Endothelial cell of umbilical vein (primary cell): ENCODE results near the gene STH. TPM values are rescaled to one million over a fixed set of nuclear protein-coding genes. Genes with fewer than 3 reads are reported as not detected.

ENCODE experiments used
- BruUV-seq: library from RNA; stranded (reverse); fragments of 400-500 nt; replicated peaks from 2 replicates; lab custom pipeline; 2021; lab: Mats Ljungman, UMichigan
- CTCF ChIA-PET: fragments of 300-600, 350-600 bp; sonication (Branson Sonifier 250); formaldehyde crosslinking; loops from one replicate; lab custom pipeline; 2021; ENCODE audit warnings: antibody characterized with exemption, inconsistent platforms; lab: Charles Lee
- POLR2A ChIA-PET: fragments of 300-600, 350-600 bp; sonication (Branson Sonifier 250); formaldehyde crosslinking; loops from one replicate; lab custom pipeline; 2021; ENCODE audit warnings: antibody characterized with exemption, inconsistent platforms; lab: Charles Lee
- DNase-seq: peaks from one replicate; pipeline ENCODE4 v3.0.0-alpha.2; 2011; ENCODE audit warnings: low read depth, low spot score
- FAIRE-seq: peaks from 2 replicates; lab custom pipeline; 2011; peaks lifted over from hg19 to GRCh38; lab: Jason Lieb, UNC
- H2AFZ ChIP-seq: 2 replicates; pipeline ENCODE4 v1.6.0; 2012; ENCODE audit warnings: low read depth, low read length, control low read depth, inconsistent platforms
- H3K27ac ChIP-seq: 2 replicates; pipeline ENCODE4 v1.5.1; 2011; ENCODE audit warnings: low read depth, mild to moderate bottlenecking, control low read depth, low read length, moderate library complexity; ENCODE audit not compliant: insufficient read depth
- H3K27me3 ChIP-seq, 2 experiments: 2 replicates each; pipeline versions ENCODE4 v1.6.0 to v1.6.1; 2011; ENCODE audit warnings: low read length in 2 of 2, mixed read lengths in 1 of 2; ENCODE audit not compliant: control insufficient read depth in 2 of 2, insufficient read depth in 2 of 2
- H3K36me3 ChIP-seq, 2 experiments: 2 replicates in 1 of 2; 3 replicates in 1 of 2; pipeline ENCODE4 v1.5.1; 2011; ENCODE audit warnings: low read length in 2 of 2, mild to moderate bottlenecking in 1 of 2, moderate library complexity in 1 of 2; ENCODE audit not compliant: control insufficient read depth in 2 of 2, insufficient read depth in 2 of 2; ENCODE audit errors: extremely low read depth in 1 of 2
- H3K4me1 ChIP-seq: 3 replicates; pipeline ENCODE4 v1.5.1; 2011; ENCODE audit warnings: mild to moderate bottlenecking, low read length; ENCODE audit not compliant: control insufficient read depth, insufficient read depth; ENCODE audit errors: extremely low read depth
- H3K4me2 ChIP-seq: 2 replicates; pipeline ENCODE4 v1.6.1; 2011; ENCODE audit warnings: low read length, control low read depth, mixed read lengths; ENCODE audit not compliant: insufficient read depth
- H3K4me3 ChIP-seq, 3 experiments: fragments of 200-600 bp in 1 of 3; sonication (generic), shearing (Covaris generic) in 1 of 3; replicated peaks in 1 of 3; 2 replicates each; pipeline ENCODE4 v1.5.1; 2011 to 2016; ENCODE audit warnings: control low read depth in 3 of 3, low read length in 3 of 3, mild to moderate bottlenecking in 2 of 3, inconsistent platforms in 1 of 3, low read depth in 1 of 3, moderate library complexity in 1 of 3; ENCODE audit not compliant: insufficient read depth in 1 of 3
- H3K79me2 ChIP-seq: 2 replicates; pipeline ENCODE4 v1.6.0; 2012; ENCODE audit warnings: low read length, inconsistent platforms; ENCODE audit not compliant: control insufficient read depth, insufficient read depth
- H3K9ac ChIP-seq: replicated peaks from 2 replicates; pipeline ENCODE3; 2011; ENCODE audit warnings: low read length, control low read depth; ENCODE audit not compliant: insufficient read depth; ENCODE audit errors: extremely low read depth
- H3K9me1 ChIP-seq: replicated peaks from 3 replicates; pipeline ENCODE4 v1.6.0; 2011; ENCODE audit warnings: mild to moderate bottlenecking, low read length; ENCODE audit not compliant: control insufficient read depth, insufficient read depth; ENCODE audit errors: extremely low read depth
- H3K9me3 ChIP-seq: replicated peaks from 2 replicates; pipeline ENCODE4 v1.5.1; 2012; ENCODE audit warnings: low read length, inconsistent platforms; ENCODE audit not compliant: control insufficient read depth, insufficient read depth
- H4K20me1 ChIP-seq: replicated peaks from 2 replicates; pipeline ENCODE3; 2011; ENCODE audit warnings: mild to moderate bottlenecking, low read length; ENCODE audit not compliant: control insufficient read depth, insufficient read depth; ENCODE audit errors: extremely low read depth
- CTCF ChIP-seq, 2 donors: IDR thresholded peaks; 1 replicate in 1 of 2; 2 replicates in 1 of 2; pipeline ENCODE4 v1.5.1; 2011; ENCODE audit warnings: low read length in 2 of 2, mild to moderate bottlenecking in 2 of 2, moderate library complexity in 2 of 2, control low read depth in 1 of 2, inconsistent platforms in 1 of 2, low read depth in 1 of 2; ENCODE audit not compliant: insufficient read depth in 1 of 2; ENCODE audit errors: extremely low read depth in 1 of 2
- EZH2 ChIP-seq: IDR thresholded peaks from 2 replicates; pipeline ENCODE4 v1.6.1; 2012; ENCODE audit warnings: borderline replicate concordance, low read depth, mild to moderate bottlenecking, moderate library complexity, low read length, inconsistent platforms; ENCODE audit not compliant: severe bottlenecking
- GATA2 ChIP-seq: IDR thresholded peaks from 2 replicates; pipeline ENCODE4 v1.7.0; 2011; ENCODE audit warnings: low read depth, mild to moderate bottlenecking, moderate library complexity, mixed read lengths, low read length; ENCODE audit not compliant: insufficient read length, insufficient read depth
- JUN ChIP-seq: IDR thresholded peaks from 2 replicates; pipeline ENCODE4 v1.6.1; 2011; ENCODE audit warnings: borderline replicate concordance, low read depth; ENCODE audit not compliant: insufficient read length, insufficient read depth
- MAX ChIP-seq: IDR thresholded peaks from 2 replicates; pipeline ENCODE4 v1.6.1; 2011; ENCODE audit not compliant: insufficient read depth, insufficient read length
- MYC ChIP-seq: IDR thresholded peaks from one replicate; pipeline ENCODE4 v1.6.1; 2011; ENCODE audit warnings: mild to moderate bottlenecking, low read depth, low read length
- POLR2A ChIP-seq: IDR thresholded peaks from 2 replicates; pipeline ENCODE4 v1.6.1; 2012; ENCODE audit warnings: low read depth, mild to moderate bottlenecking, control low read depth, low read length
- POLR2AphosphoS5 ChIP-seq: IDR thresholded peaks from 2 replicates; pipeline ENCODE4 v1.6.1; 2012; ENCODE audit warnings: low read depth, mild to moderate bottlenecking, control low read depth, low read length, moderate library complexity; ENCODE audit not compliant: insufficient read depth
- dilution Hi-C: fragments of 300-500 bp; cut with MboI; formaldehyde crosslinking; loops from one replicate; pipeline ENCODE4 v1.15.0; 2019; ENCODE audit warnings: low sequenced_read_pairs; ENCODE audit not compliant: extremely low pct_ligation_motif_present
- intact Hi-C: fragments of 100-400 bp; cut with micrococcal nuclease; formaldehyde crosslinking; loops from one replicate; pipeline ENCODE4 v1.10.0; 2022
- polyA plus RNA-seq, 4 experiments: library from polyadenylated mRNA; depleted of rRNA in 3 of 4; stranded (reverse) in 3 of 4; unstranded in 1 of 4; fragments of >200 nt; gene quantifications; 2 replicates each; pipeline versions ENCODE4 v1.2.1 to v1.2.3, GENCODE V29; 2011 to 2012; ENCODE audit warnings: missing spikeins in 1 of 4
- total RNA-seq: library from RNA; stranded (reverse); gene quantifications from 2 replicates; pipeline ENCODE4 v1.2.3, GENCODE V29; 2021

STH gene
- total and polyA plus RNA-seq, 2 donors (not counting 3 experiments of a cell fraction or from before 2014, with no cell fraction given), result not detected

GRCh38 chr17:45992904-45993303 is 6.1 kb upstream of the STH start:
- ChIA-PET CTCF (no interaction called here), POLR2A (no interaction called here)
- Histone ChIP-seq H3K27me3 (no peaks in the 10 kb centered on the region), H3K79me2 (no peaks in the 10 kb centered on the region), H2AFZ (no peak overlapping the region), H3K4me2 (no peak overlapping the region), H3K9me3 (no peaks in the 10 kb centered on the region), H4K20me1 (no peaks in the 10 kb centered on the region), H3K27ac (no peak overlapping the region), H3K9me1 (no peaks in the 10 kb centered on the region), H3K4me1 (no peaks in the 10 kb centered on the region), H3K36me3 (no peaks in the 10 kb centered on the region), H3K9ac (no peak overlapping the region), H3K4me3 (no peak overlapping the region)
- dilution Hi-C loops, result no loop called here
- intact Hi-C loops, result no loop called here
- no TSS peak for BruUV-seq
- TF ChIP-seq CTCF (IDR thresholded peaks at IDR 0.05; ENCODE audit: extremely low read depth in 1 of 2, insufficient read depth in 1 of 2, low read depth in 1 of 2, low read length in 2 of 2) (no peak), EZH2 (no peak), MAX (no peak), MYC (no peak), JUN (no peak), GATA2 (no peak), POLR2A (no peak), POLR2AphosphoS5 (no peak)
- FAIRE-seq (no peak), DNase-seq (no peak)
